Endothelial cell of umbilical vein (primary cell): ENCODE results near the gene SNX5.

ENCODE experiments used
- POLR2A ChIP-seq: IDR thresholded peaks from 2 replicates; pipeline ENCODE4 v1.6.1; 2012; ENCODE audit warnings: low read depth, mild to moderate bottlenecking, control low read depth, low read length
- POLR2AphosphoS5 ChIP-seq: IDR thresholded peaks from 2 replicates; pipeline ENCODE4 v1.6.1; 2012; ENCODE audit warnings: low read depth, mild to moderate bottlenecking, control low read depth, low read length, moderate library complexity; ENCODE audit not compliant: insufficient read depth
- TF ChIP-seq, protein P1 (sequence below), 2 donors: IDR thresholded peaks; 1 replicate in 1 of 2; 2 replicates in 1 of 2; pipeline ENCODE4 v1.5.1; 2011; ENCODE audit warnings: low read length in 2 of 2, mild to moderate bottlenecking in 2 of 2, moderate library complexity in 2 of 2, control low read depth in 1 of 2, inconsistent platforms in 1 of 2, low read depth in 1 of 2; ENCODE audit not compliant: insufficient read depth in 1 of 2; ENCODE audit errors: extremely low read depth in 1 of 2
- TF ChIP-seq, protein P2 (sequence below): IDR thresholded peaks from 2 replicates; pipeline ENCODE4 v1.6.1; 2011; ENCODE audit not compliant: insufficient read depth, insufficient read length

DNA sequence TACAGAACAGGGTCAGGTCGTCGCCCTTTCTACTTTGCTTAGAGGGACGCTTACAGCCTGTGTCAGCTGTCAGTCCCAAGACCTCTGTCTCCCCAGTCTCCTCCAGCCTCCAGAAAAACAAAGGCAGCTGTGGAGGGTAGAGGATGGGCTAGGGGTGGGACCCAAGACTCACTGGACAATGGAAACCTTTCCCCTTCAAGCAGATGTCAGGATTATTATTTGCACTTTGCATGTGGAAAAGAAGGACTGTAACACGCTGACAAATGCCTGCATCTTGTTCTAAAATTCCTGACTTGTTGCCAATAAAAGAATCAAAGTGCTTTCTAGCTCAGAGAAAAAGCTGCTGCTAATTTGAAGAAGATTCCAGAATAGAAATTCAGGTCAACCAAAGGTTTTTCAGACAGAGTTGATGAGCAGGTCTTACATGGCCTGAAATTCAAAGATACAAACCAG lies 58.7 kb downstream of the SNX5 start:
- TF ChIP-seq POLR2A (no peak), POLR2AphosphoS5 (no peak)
- TF ChIP-seq, protein P1, sequence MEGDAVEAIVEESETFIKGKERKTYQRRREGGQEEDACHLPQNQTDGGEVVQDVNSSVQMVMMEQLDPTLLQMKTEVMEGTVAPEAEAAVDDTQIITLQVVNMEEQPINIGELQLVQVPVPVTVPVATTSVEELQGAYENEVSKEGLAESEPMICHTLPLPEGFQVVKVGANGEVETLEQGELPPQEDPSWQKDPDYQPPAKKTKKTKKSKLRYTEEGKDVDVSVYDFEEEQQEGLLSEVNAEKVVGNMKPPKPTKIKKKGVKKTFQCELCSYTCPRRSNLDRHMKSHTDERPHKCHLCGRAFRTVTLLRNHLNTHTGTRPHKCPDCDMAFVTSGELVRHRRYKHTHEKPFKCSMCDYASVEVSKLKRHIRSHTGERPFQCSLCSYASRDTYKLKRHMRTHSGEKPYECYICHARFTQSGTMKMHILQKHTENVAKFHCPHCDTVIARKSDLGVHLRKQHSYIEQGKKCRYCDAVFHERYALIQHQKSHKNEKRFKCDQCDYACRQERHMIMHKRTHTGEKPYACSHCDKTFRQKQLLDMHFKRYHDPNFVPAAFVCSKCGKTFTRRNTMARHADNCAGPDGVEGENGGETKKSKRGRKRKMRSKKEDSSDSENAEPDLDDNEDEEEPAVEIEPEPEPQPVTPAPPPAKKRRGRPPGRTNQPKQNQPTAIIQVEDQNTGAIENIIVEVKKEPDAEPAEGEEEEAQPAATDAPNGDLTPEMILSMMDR (IDR thresholded peaks at IDR 0.05; ENCODE audit: extremely low read depth in 1 of 2, insufficient read depth in 1 of 2, low read depth in 1 of 2, low read length in 2 of 2) = no peak
- TF ChIP-seq, protein P2, sequence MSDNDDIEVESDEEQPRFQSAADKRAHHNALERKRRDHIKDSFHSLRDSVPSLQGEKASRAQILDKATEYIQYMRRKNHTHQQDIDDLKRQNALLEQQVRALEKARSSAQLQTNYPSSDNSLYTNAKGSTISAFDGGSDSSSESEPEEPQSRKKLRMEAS = no peak
